Adrenal gland (tissue), 5 donors: Measurements from ENCODE around the gene DPYD.

ENCODE experiments used
- CTCF ChIP-seq, 6 experiments: fragments of 450-650 bp in 4 of 6; fragments of 200-600 bp in 2 of 6; sonication (generic) in 1 of 6; IDR thresholded peaks; 1 replicate in 5 of 6; 2 replicates in 1 of 6; pipeline versions ENCODE4 v1.5.1 to v1.8.0; 2016 to 2021; ENCODE audit warnings: antibody characterized with exemption in 6 of 6, mild to moderate bottlenecking in 2 of 6, moderate library complexity in 1 of 6
- POLR2A ChIP-seq, 2 donors: fragments of 450-650 bp; IDR thresholded peaks; one replicate each; pipeline ENCODE4 v1.6.1; 2017; ENCODE audit warnings: antibody characterized with exemption in 2 of 2, mild to moderate bottlenecking in 2 of 2, moderate library complexity in 1 of 2
- donor health status: DM: no; HTN: no; CAD: no.

GRCh38 chr1:97091263-97091662 lies 829.6 kb downstream of the DPYD start:
- TF ChIP-seq CTCF (IDR thresholded peaks at IDR 0.05) (no peak), POLR2A (IDR thresholded peaks at IDR 0.05) (no peak)
